Measurements from ENCODE around the gene CASR.

DNA sequence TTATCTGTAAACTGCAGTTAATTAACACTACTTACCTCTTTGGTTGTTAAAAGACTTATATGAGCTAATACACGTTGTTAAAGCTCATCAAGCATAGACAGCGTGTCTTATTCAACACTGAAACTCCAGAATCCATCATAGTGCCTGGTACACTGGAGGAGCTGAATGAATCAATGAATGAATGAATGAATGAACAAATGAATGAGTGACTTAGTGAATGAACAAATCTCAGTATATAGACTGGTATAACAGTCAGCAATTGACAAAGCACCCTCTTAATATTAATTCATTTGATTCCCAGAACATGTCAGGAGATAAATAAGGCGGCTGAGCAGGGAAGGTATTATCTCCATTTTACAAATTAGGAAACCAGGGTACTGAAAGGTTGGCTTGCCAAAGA lies 7.1 kb downstream of the CASR start:
- TF ChIP-seq GATA2 (IDR thresholded peaks at IDR 0.05; ENCODE audit: low read depth, low read length) (no peak), GATA3 (IDR thresholded peaks at IDR 0.05; ENCODE audit: low read depth, low read length) (no peak)

All from SH-SY5Y (cell line).